GM23338 (cell line): ENCODE measurements around the gene LIME1.

Source experiments
- CREB1 ChIP-seq: fragments of 250-450 bp; sonication (Bioruptor Pico); IDR thresholded peaks from 2 replicates; pipeline ENCODE4 v1.5.0; 2020; ENCODE audit warnings: low read depth, mild to moderate bottlenecking, moderate library complexity
- CTCF ChIP-seq, 2 experiments: fragments of 200-600 bp in 1 of 2; sonication (generic) in 1 of 2; conservative IDR thresholded peaks; 2 replicates each; pipeline versions ENCODE4 v1.5.1 to v1.6.1; 2016 to 2017; ENCODE audit warnings: antibody characterized with exemption in 2 of 2, low read depth in 2 of 2, mild to moderate bottlenecking in 2 of 2, moderate library complexity in 1 of 2
- ETS1 ChIP-seq: IDR thresholded peaks from 2 replicates; pipeline ENCODE4 v1.6.1; 2016; ENCODE audit warnings: antibody characterized with exemption
- EZH2 ChIP-seq: fragments of 200-600 bp; sonication (generic); IDR thresholded peaks from one replicate; pipeline ENCODE4 v1.8.0; 2017; ENCODE audit warnings: antibody characterized with exemption, mild to moderate bottlenecking, low read depth; ENCODE audit not compliant: unreplicated experiment
- EZH2phosphoT487 ChIP-seq: fragments of 200-600 bp; sonication (generic); IDR thresholded peaks from one replicate; pipeline ENCODE4 v1.8.1; 2018; ENCODE audit warnings: antibody characterized with exemption; ENCODE audit not compliant: unreplicated experiment
- JUNB ChIP-seq: IDR thresholded peaks from one replicate; pipeline ENCODE4 v1.6.1; 2016; ENCODE audit warnings: antibody characterized with exemption; ENCODE audit not compliant: unreplicated experiment
- NANOG ChIP-seq: IDR thresholded peaks from 2 replicates; pipeline ENCODE4 v1.6.1; 2016; ENCODE audit warnings: antibody characterized with exemption, borderline replicate concordance
- POLR2AphosphoS5 ChIP-seq: IDR thresholded peaks from 2 replicates; pipeline ENCODE4 v1.6.1; 2016; ENCODE audit warnings: antibody characterized with exemption, low read depth
- STAT1 ChIP-seq: IDR thresholded peaks from one replicate; pipeline ENCODE4 v1.6.1; 2016; ENCODE audit warnings: antibody characterized with exemption; ENCODE audit not compliant: unreplicated experiment
- ZNF114 ChIP-seq: fragments of 250-450 bp; sonication (Bioruptor Pico); IDR thresholded peaks from 2 replicates; pipeline ENCODE4 v1.5.0; 2020; ENCODE audit warnings: mild to moderate bottlenecking, moderate library complexity
- ZNF331 ChIP-seq: fragments of 250-450 bp; sonication (Bioruptor Pico); IDR thresholded peaks from 2 replicates; pipeline ENCODE4 v1.5.0; 2020; ENCODE audit warnings: low read depth, mild to moderate bottlenecking, moderate library complexity
- TF ChIP-seq, protein P1 (sequence below): IDR thresholded peaks from one replicate; pipeline ENCODE4 v1.6.1; 2018; ENCODE audit warnings: antibody characterized with exemption; ENCODE audit not compliant: unreplicated experiment
- TF ChIP-seq, protein P2 (sequence below): fragments of 250-450 bp; sonication (Bioruptor Pico); IDR thresholded peaks from 2 replicates; pipeline ENCODE4 v1.5.0; 2020; ENCODE audit warnings: mild to moderate bottlenecking, moderate library complexity

- TF ChIP-seq CTCF (conservative IDR thresholded peaks at IDR 0.05; ENCODE audit: low read depth in 2 of 2), result no peak
- no peak for TF ChIP-seq POLR2AphosphoS5
- TF ChIP-seq EZH2phosphoT487, result no peak
- no peak for TF ChIP-seq EZH2
- TF ChIP-seq, protein P1, sequence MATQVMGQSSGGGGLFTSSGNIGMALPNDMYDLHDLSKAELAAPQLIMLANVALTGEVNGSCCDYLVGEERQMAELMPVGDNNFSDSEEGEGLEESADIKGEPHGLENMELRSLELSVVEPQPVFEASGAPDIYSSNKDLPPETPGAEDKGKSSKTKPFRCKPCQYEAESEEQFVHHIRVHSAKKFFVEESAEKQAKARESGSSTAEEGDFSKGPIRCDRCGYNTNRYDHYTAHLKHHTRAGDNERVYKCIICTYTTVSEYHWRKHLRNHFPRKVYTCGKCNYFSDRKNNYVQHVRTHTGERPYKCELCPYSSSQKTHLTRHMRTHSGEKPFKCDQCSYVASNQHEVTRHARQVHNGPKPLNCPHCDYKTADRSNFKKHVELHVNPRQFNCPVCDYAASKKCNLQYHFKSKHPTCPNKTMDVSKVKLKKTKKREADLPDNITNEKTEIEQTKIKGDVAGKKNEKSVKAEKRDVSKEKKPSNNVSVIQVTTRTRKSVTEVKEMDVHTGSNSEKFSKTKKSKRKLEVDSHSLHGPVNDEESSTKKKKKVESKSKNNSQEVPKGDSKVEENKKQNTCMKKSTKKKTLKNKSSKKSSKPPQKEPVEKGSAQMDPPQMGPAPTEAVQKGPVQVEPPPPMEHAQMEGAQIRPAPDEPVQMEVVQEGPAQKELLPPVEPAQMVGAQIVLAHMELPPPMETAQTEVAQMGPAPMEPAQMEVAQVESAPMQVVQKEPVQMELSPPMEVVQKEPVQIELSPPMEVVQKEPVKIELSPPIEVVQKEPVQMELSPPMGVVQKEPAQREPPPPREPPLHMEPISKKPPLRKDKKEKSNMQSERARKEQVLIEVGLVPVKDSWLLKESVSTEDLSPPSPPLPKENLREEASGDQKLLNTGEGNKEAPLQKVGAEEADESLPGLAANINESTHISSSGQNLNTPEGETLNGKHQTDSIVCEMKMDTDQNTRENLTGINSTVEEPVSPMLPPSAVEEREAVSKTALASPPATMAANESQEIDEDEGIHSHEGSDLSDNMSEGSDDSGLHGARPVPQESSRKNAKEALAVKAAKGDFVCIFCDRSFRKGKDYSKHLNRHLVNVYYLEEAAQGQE, result no peak
- no peak for TF ChIP-seq JUNB
- no peak for TF ChIP-seq STAT1
- TF ChIP-seq CREB1 (CRISPR knock-in tag), result no peak
- TF ChIP-seq ETS1, result no peak
- no peak for TF ChIP-seq NANOG
- no peak for TF ChIP-seq ZNF114 (CRISPR knock-in tag)
- TF ChIP-seq ZNF331, result no peak
- TF ChIP-seq, protein P2, sequence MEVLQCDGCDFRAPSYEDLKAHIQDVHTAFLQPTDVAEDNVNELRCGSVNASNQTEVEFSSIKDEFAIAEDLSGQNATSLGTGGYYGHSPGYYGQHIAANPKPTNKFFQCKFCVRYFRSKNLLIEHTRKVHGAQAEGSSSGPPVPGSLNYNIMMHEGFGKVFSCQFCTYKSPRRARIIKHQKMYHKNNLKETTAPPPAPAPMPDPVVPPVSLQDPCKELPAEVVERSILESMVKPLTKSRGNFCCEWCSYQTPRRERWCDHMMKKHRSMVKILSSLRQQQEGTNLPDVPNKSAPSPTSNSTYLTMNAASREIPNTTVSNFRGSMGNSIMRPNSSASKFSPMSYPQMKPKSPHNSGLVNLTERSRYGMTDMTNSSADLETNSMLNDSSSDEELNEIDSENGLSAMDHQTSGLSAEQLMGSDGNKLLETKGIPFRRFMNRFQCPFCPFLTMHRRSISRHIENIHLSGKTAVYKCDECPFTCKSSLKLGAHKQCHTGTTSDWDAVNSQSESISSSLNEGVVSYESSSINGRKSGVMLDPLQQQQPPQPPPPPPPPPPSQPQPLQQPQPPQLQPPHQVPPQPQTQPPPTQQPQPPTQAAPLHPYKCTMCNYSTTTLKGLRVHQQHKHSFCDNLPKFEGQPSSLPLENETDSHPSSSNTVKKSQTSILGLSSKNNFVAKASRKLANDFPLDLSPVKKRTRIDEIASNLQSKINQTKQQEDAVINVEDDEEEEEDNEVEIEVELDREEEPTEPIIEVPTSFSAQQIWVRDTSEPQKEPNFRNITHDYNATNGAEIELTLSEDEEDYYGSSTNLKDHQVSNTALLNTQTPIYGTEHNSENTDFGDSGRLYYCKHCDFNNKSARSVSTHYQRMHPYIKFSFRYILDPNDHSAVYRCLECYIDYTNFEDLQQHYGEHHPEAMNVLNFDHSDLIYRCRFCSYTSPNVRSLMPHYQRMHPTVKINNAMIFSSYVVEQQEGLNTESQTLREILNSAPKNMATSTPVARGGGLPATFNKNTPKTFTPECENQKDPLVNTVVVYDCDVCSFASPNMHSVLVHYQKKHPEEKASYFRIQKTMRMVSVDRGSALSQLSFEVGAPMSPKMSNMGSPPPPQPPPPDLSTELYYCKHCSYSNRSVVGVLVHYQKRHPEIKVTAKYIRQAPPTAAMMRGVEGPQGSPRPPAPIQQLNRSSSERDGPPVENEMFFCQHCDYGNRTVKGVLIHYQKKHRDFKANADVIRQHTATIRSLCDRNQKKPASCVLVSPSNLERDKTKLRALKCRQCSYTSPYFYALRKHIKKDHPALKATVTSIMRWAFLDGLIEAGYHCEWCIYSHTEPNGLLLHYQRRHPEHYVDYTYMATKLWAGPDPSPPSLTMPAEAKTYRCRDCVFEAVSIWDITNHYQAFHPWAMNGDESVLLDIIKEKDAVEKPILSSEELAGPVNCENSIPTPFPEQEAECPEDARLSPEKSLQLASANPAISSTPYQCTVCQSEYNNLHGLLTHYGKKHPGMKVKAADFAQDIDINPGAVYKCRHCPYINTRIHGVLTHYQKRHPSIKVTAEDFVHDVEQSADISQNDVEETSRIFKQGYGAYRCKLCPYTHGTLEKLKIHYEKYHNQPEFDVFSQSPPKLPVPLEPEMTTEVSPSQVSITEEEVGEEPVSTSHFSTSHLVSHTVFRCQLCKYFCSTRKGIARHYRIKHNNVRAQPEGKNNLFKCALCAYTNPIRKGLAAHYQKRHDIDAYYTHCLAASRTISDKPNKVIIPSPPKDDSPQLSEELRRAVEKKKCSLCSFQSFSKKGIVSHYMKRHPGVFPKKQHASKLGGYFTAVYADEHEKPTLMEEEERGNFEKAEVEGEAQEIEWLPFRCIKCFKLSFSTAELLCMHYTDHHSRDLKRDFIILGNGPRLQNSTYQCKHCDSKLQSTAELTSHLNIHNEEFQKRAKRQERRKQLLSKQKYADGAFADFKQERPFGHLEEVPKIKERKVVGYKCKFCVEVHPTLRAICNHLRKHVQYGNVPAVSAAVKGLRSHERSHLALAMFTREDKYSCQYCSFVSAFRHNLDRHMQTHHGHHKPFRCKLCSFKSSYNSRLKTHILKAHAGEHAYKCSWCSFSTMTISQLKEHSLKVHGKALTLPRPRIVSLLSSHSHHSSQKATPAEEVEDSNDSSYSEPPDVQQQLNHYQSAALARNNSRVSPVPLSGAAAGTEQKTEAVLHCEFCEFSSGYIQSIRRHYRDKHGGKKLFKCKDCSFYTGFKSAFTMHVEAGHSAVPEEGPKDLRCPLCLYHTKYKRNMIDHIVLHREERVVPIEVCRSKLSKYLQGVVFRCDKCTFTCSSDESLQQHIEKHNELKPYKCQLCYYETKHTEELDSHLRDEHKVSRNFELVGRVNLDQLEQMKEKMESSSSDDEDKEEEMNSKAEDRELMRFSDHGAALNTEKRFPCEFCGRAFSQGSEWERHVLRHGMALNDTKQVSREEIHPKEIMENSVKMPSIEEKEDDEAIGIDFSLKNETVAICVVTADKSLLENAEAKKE (CRISPR knock-in tag), result no peak
Observed at GRCh38 chr20:63741676-63742380, 5.4 kb downstream of the LIME1 start.
